OCI-LY3 (cell line): ENCODE data around the gene TTC8.

Experiments
- CTCF ChIP-seq: fragments of 200-600, 300-600 bp; sonication (generic); IDR thresholded peaks from 2 replicates; pipeline ENCODE4 v1.5.1; 2014; ENCODE audit warnings: antibody characterized with exemption, low read length, low read depth
- EZH2phosphoT487 ChIP-seq: fragments of 200-600 bp; shearing (Covaris generic); IDR thresholded peaks from 2 replicates; pipeline ENCODE4 v1.6.1; 2018; ENCODE audit warnings: antibody characterized with exemption, mixed run types, low read depth

DNA sequence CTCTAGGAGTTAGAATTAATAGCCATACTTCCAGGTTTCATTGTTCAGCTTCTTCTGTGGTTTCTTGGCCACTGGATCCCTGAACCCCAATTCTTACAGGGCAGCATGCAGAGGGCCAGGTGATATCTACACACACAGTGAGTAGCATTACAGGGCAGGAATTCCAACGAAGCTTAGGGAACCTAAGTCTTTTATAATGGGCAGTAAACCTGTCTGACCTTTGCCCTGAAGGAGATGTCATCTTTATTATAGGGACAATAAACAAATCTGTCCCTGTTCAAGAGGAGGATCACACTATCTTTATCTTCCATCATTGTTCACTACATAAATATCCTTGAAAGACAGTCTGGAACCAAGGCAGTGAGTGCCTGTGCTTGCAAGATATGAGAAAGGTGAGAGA is 20.0 kb upstream of the TTC8 start:
- TF ChIP-seq CTCF (no peak), EZH2phosphoT487 (no peak)
